Muscle of back (tissue), 11 donors: Measurements from ENCODE around the gene SNAP23. TPM values are rescaled to one million over a fixed set of nuclear protein-coding genes. Genes with fewer than 3 reads are reported as not detected.
"Not testable (repeated sequence)": the region's sequence is repeated elsewhere in the genome, so short reads cannot be mapped to it uniquely, and the experiment has no call there.

Experiments used
- DNase-seq, 3 donors: peaks; one replicate each; pipeline versions ENCODE4 v3.0.0 to v3.0.0-alpha.2; 2013
- polyA plus RNA-seq, 10 donors: library from polyadenylated mRNA; unstranded; fragments of 120-200 nt; gene quantifications; one replicate each; pipeline ENCODE4 v1.2.1, GENCODE V29; 2013; ENCODE audit not compliant: insufficient read length in 10 of 10

Gene SNAP23
- polyA plus RNA-seq, 10 donors, result 51.5 to 68.4 (median 58.8) TPM

DNA sequence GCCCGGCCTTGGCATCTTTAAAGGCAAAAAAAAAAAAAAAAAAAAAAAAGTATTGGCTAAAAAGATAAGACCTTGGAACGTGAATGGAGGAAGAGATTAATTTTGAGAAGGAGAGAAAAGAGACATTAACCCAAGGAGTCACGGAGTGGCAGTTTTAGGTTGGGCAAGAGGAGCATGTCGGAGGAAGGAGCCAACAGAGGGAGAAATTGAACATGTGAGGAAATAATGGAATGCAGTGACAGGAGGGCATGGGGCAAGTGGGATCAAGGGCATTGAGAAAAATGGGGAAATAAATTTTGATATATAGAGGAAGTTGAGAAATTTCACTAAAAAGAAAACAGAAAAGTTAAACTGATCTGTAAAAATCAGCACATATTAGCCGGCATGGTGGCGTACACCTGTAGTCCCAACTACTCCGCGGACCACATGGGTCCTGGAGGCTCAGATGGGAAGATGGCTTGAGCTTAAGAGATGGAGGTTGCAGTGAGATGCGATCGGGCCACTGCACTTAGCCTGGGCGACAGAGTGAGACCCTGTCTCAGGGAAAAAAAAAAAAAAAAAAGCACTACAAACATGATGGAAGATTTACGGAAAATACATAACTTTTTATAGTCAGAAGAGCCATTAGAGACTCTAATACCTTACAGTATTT, 54.4 kb downstream of the SNAP23 start:
- peak in 1 of 3 donors; percentile 7 for DNase-seq

DNA sequence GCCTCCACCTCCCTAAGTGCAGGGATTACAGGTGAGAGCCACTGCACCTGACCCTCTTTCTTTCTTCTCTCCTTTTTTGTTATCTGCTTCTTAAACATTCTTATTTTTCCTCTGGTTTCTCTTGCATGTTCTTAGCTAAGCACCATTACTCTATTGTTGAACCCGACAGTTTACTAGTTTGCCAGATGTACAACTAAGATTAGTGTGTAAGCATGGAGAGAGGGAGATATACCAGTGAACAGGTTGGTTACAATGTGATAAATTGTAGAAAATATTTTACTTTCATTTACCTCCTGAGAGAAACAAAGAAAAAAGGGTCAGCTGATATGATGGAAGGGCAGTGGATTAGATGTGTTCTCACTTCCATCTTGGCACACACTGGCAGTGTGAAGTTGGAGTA, 58.1 kb downstream of the SNAP23 start:
- no peak for DNase-seq

DNA sequence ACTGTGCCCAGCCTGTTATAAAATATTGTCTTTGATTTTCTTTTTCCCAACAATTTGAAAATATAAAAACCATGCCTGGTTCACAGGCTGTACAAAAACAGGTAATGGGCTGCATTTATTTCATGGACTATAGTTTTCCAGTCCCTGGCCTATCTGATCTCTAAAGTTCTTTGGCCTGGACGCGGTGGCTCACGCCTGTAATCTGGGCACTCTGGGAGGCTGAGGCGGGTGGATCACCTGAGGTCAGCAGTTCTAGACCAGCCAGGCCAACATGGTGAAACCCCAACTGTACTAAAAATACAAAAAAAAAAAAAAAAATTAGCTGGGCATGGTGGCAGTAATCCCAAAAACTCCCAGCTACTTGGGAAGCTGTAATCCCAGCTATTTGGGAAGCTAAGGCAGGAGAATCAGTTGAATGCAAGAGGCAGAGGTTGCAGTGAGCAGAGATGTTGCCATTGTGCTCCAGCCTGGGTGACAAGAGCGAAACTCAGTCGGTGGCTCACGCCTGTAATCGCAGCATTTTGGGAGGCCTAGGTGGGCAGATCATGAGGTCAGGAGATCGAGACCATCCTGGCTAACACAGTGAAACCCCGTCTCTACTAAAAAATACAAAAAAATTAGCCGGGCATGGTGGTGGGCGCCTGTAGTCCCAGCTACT, 61.2 kb downstream of the SNAP23 start:
- not testable (repeated sequence) for DNase-seq

DNA sequence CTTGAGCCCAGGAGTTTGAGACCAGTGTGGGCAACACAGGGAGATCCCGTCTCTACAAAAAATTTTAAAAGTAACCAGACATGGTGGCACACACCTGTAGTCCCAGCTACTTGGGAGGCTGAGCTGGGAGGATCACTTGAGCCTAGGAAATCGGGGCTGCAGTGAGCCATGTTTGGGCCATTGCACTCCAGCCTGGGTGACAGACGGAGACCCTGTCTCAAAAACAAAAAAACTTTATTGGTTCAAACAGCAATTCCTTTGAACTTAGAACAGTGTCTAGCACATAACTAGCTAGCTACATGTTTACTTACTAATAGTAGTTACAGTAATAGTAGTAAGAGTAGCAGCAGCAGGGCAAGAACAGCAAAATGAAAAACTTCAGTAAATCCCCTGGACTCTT, 63.3 kb downstream of the SNAP23 start:
- no peak for DNase-seq

DNA sequence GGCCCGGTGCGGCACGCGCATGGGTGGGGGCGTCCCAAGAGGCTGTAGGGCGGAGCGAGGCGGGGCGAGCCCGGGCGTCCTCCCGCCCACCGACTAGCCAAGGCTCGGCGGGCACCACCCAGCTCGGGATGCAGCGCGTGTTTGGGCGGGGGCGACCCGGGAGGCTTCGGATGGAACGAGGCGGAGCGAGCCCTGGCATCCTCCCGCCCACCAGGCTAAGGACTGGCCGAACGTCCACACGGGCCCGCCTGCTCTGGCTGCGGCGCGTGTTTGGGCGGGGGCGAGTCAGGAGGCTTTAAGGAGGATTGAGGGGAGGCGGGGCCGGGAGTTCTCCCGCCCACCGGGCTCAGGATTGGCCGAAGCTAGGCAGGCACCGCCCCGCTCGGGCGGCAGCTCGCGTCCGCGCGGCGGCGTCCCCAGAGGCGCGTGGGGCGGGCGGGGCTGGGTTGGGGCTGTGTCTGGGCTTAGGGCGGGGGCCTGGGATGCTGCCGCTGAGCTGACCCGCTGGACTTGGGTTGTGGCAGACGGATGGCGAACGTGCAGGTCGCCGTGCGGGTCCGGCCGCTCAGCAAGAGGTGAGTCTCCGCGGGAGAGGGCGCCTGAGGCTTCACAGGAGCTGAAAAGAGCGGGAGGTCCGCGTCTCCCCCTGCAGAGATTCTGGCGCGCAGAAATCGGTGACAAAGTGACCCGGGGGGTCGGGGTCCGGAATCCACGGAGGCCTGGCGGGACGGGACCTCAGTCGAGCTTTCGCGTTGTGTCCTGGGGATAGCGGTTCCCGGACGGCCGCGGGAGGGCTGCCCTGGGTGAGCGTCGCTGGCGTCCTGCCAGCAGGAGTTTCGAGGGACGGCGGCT, 80.0 kb downstream of the SNAP23 start, which contains the start of gene STARD9:
TSS of gene STARD9 (plus strand) at position 419 of the 852 bp plus-strand sequence. CDS start at position 529, 110 bp downstream.
- DNase-seq, result peak; percentile 99 to 100 (median 99)

DNA sequence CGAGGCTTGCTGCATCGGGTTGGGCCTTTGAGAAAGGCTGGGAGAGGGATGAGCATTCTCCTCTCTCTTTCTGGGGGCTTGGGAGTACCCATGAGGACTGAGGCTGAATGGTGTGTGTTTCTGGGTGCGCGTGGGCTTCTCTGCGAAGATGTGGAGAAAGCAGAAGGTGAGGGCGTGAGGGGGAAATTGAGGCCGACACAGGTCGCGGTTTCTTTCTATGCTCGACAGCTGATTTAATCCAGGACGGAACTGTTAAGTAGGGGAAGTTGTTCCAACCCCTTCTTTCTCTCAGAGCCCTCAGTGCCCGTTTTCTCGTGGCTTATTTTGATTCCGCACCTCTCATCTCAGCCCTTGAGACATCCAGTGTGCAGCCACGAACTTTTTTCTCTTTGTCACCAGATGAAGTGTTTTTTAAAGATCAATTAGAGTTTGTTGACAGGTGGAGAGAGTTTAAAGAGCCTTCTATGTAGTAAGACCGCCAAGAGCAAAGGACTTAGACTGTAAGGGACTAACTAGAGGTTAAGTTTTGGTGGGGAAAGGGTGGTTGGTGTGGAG, 80.7 kb downstream of the SNAP23 start:
- DNase-seq, result no peak

DNA sequence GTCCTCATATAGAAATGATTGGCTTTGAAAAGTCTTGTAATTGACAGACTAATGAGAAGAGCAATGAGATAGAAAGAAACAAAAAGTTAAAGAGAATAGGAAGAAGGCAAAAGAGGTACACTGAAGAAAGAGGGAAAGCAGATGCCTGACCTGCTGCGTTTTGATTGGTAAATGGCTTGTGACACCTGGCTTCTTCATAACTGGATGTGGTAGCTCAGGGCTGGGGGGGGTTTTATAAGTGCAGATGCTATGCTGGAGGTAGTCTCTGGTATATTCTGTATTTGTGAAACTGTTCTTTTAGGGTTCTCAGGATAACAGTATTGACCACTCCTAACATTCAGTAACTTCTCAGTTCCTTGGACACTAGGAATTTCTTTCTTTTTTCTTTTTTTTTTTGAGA, 81.3 kb downstream of the SNAP23 start:
- no peak for DNase-seq

DNA sequence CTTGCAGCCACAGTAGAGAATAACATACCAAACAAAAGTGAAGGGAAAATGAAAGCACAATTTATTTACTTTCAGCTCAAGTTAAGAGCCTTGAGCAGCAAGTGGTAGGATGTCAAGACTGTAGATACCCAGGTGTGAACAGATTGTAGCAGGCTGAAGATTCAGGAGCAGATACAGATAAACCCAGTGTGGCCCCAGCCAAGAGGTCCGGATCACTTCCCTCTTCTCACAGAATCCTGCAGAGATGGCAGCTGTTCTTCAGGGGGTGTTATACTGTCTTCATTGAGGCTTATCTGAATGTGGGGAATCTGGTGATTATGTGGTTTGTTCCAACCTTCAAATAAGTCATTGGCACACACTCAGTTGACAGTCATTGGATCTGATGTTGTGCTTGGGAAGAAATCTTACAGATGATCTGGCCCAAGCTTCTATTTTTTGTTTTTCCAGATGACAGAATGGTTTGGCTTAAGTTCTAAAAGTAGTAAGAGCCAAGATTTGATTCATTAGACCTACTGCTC, 82.1 kb downstream of the SNAP23 start:
- DNase-seq, result peak; percentile 62 to 81 (median 66)

DNA sequence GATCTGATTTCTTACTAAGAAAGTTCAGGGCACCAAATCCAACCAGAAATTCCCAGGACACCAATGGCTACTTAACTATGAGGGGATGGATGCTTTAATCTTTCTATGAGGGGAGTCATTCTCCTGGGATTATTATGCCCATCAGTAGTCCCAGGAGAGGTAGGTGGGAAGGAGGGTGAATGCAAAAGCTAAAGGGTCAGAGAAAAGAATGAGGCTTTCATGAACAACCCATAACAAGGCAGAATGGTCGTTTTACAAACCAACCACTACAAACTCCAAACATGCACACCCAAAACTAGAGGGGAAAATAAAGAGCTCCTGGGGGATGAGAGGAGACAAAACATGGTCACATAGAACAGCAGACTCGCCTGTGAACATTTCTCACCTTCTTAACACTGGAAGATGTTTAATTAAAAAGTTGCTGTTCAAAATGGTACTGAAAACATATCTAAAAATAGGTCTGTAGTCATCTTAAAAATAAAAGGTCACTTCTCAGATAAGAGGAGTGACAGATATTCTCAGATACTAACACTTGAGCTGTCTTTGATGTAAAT, 83.6 kb downstream of the SNAP23 start:
- DNase-seq, result no peak

DNA sequence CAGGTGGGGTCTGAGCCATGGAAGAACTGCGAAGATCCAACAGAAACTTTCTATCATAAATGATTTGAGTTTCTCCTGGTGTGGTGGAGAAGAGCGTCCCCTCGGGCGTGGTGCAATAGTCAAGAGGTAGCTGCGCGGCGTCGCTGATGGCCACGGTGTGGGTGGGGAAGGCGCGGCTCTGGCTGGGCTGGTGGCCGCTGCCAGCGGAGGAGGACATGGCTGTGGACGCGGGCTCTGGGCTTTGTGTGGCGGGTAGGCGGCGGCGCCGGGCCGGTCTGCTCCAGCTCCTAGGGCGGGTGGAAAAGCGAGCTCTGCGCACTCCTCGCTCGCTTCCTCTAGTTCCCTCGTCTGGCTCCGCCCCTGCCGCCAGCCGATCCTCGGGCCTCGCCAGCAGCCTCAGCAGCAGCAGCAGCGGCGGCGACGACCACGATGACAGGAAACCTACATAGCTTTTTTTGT, 85.9 kb downstream of the SNAP23 start:
- DNase-seq, result peak; percentile 82 to 95 (median 85)

Other genes with a start within 250 kb of the SNAP23 start
- gene GANC, start 222.4 kb upstream of the SNAP23 start, polyA plus RNA-seq, result 10 to 100 TPM; 12.6 to 19.9 (median 14.4) TPM
- gene TMEM87A, start 222.2 kb upstream of the SNAP23 start, polyA plus RNA-seq, result 10 to 100 TPM; 29.6 to 44.7 (median 40.2) TPM
- gene CAPN3, start 136.1 kb upstream of the SNAP23 start, polyA plus RNA-seq, result 100 to 1,000 TPM; 151 to 483 (median 332) TPM
- gene ZNF106, start 4.5 kb upstream of the SNAP23 start, polyA plus RNA-seq, result 100 to 1,000 TPM; 178 to 329 (median 227) TPM
- gene LRRC57, start 53.2 kb downstream of the SNAP23 start, polyA plus RNA-seq, result 10 to 100 TPM; 14.2 to 19.5 (median 16.5) TPM
- gene HAUS2, start 53.2 kb downstream of the SNAP23 start, polyA plus RNA-seq, result 10 to 100 TPM; 15.6 to 22.2 (median 18.3) TPM
- 10 to 100 TPM; 11.6 to 27.8 (median 15.4) TPM for gene STARD9, start 80.0 kb downstream of the SNAP23 start, polyA plus RNA-seq
- 10 to 100 TPM; 10.6 to 17.8 (median 14.4) TPM for gene CDAN1, start 241.5 kb downstream of the SNAP23 start, polyA plus RNA-seq